ENCODE results near the gene SPO11.

GRCh38 chr20:57369596-57369995 lies 40.0 kb downstream of the SPO11 start:
- TF ChIP-seq CTCF (IDR thresholded peaks at IDR 0.05) = no peak
- TF ChIP-seq POLR2AphosphoS5 (IDR thresholded peaks at IDR 0.05) = no peak
- no peak for TF ChIP-seq POLR2A (IDR thresholded peaks at IDR 0.05)
- TF ChIP-seq EP300 (IDR thresholded peaks at IDR 0.05) = no peak
